Progenitor cell of endocrine pancreas (in vitro differentiated cells): ENCODE data around the gene TMEM250. TPM values are rescaled to one million over a fixed set of nuclear protein-coding genes. Genes with fewer than 3 reads are reported as not detected.

ENCODE experiments used
- DNase-seq: peaks from one replicate; pipeline ENCODE4 v3.0.0; 2021; ENCODE audit warnings: low spot score; ENCODE audit not compliant: unreplicated experiment
- H3K27ac Mint-ChIP-seq: 2 replicates; pipeline ENCODE4 v1.8.0; 2021; ENCODE audit warnings: mild to moderate bottlenecking, moderate library complexity, mixed read lengths
- H3K27me3 Mint-ChIP-seq: 2 replicates; pipeline ENCODE4 v1.8.0; 2021; ENCODE audit warnings: mixed read lengths
- H3K36me3 Mint-ChIP-seq: 2 replicates; pipeline ENCODE4 v1.8.0; 2022; ENCODE audit warnings: mixed read lengths; ENCODE audit not compliant: insufficient read depth
- H3K4me1 Mint-ChIP-seq: 2 replicates; pipeline ENCODE4 v1.8.0; 2021; ENCODE audit warnings: low read depth, mixed read lengths
- H3K4me3 Mint-ChIP-seq: 2 replicates; pipeline ENCODE4 v1.8.0; 2021; ENCODE audit warnings: low read depth, mild to moderate bottlenecking, moderate library complexity, mixed read lengths
- H3K9me3 Mint-ChIP-seq: 2 replicates; pipeline ENCODE4 v1.8.0; 2021; ENCODE audit warnings: low read depth, mixed read lengths
- CTCF ChIP-seq: fragments of 200-600 bp; sonication (generic); IDR thresholded peaks from one replicate; pipeline ENCODE4 v1.5.0; 2021; ENCODE audit warnings: antibody characterized with exemption, mild to moderate bottlenecking; ENCODE audit not compliant: unreplicated experiment
- total RNA-seq: library from RNA; stranded (reverse); gene quantifications from 2 replicates; pipeline ENCODE4 v1.2.1, GENCODE V29; 2021

Gene TMEM250
- total RNA-seq, 1 donor from 2014 or later = 39.5 TPM

- H3K4me3 Mint-ChIP-seq = no peak overlapping the region
- peaks cover 5% of the 10 kb centered on the region for H3K36me3 Mint-ChIP-seq
- no peak for TF ChIP-seq CTCF
- H3K9me3 Mint-ChIP-seq = peaks cover 4% of the 10 kb centered on the region
- H3K4me1 Mint-ChIP-seq = no peaks in the 10 kb centered on the region
- H3K27me3 Mint-ChIP-seq = no peaks in the 10 kb centered on the region
- no peak overlapping the region for H3K27ac Mint-ChIP-seq
- no peak for DNase-seq
Measured at GRCh38 chr9:136075134-136075841, 43.4 kb downstream of the TMEM250 start.

GRCh38 chr9:136074706-136075105, 44.0 kb downstream of the TMEM250 start:
- Mint-ChIP-seq H3K27me3 (no peaks in the 10 kb centered on the region), H3K9me3 (peaks cover 4% of the 10 kb centered on the region), H3K27ac (no peak overlapping the region), H3K36me3 (peaks cover 7% of the 10 kb centered on the region), H3K4me1 (no peaks in the 10 kb centered on the region), H3K4me3 (no peak overlapping the region)
- DNase-seq = no peak
- no peak for TF ChIP-seq CTCF

Other genes starting within 250 kb of the TMEM250 start
- gene CAMSAP1, start 211.3 kb downstream of the TMEM250 start, total RNA-seq = 80.6 and 82.2 TPM in 2 replicates
- gene UBAC1, start 157.5 kb downstream of the TMEM250 start, total RNA-seq = 31.4 and 34.2 TPM in 2 replicates
- 11.6 and 12.9 TPM in 2 replicates for gene NACC2, start 23.6 kb downstream of the TMEM250 start, total RNA-seq
- not detected in 2 replicates for gene LHX3, start 86.3 kb upstream of the TMEM250 start, total RNA-seq
- 24.0 and 24.1 TPM in 2 replicates for gene QSOX2, start 126.9 kb upstream of the TMEM250 start, total RNA-seq
- 1.2 and 1.4 TPM in 2 replicates for gene CCDC187, start 185.2 kb upstream of the TMEM250 start, total RNA-seq
- 79.2 and 82.2 TPM in 2 replicates for gene GPSM1, start 208.7 kb upstream of the TMEM250 start, total RNA-seq
- 16.2 and 18.4 TPM in 2 replicates for gene DNLZ, start 244.9 kb upstream of the TMEM250 start, total RNA-seq